T-helper 1 cell (primary cell): ENCODE data around the gene NLRP9.

ENCODE experiments used
- DNase-seq, 5 donors: peaks; one replicate each; pipeline ENCODE4 v3.0.0-alpha.2; 2012 to 2020

NLRP9 gene

GRCh38 chr19:55703790-55704215, 34.4 kb downstream of the NLRP9 start:
- DNase-seq = peak in 1 of 5 donors; percentile 27

DNA sequence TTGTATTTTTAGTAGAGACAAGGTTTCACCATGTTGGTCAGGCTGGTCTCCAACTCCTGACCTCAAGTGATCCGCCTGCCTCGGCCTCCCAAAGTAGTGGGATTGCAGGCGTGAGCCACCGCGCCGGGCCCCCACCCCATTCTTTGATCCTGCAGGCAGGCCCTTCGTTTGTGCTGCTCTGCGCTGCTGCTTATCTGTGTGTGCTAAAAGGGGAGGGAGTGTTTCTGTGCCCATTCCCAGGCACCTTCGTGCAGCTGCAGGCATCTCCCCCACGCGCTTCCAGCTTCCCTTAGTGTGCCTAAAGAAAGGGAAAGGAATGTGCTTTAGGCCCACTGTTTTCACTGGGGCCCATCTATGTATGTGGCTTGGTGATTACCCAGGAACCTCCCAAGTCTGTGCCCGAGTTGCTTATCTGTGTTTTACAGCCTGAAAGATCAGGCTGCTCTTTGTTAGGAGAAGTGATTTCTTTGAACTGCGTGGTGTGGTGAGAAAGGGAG, 36.0 kb downstream of the NLRP9 start:
- DNase-seq = no peak

GRCh38 chr19:55700813-55701212, 37.4 kb downstream of the NLRP9 start:
- no peak for DNase-seq

- no peak for DNase-seq
Measured at GRCh38 chr19:55699221-55699620, 39.0 kb downstream of the NLRP9 start.

DNA sequence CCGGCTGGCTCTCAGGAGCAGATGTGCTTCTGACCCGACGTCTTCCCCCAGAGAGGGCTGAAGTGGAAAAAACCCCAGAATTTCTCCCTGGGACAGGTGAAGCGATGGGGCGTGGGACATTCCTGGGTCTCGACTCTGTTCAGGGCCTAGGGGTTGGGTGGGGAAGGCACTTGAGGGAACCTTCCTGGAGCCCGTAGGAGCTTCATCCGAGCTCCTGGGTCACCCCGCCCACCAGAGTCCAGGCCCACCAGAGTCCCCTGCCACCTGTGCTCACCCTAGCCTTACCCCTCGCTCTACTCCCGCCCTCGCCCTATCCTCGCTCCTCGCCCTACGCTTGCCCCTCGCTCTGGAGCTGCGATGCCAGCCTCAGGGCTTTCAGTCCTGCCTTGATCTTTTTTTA, 39.9 kb downstream of the NLRP9 start:
- DNase-seq = no peak

- no peak for DNase-seq
Measured at GRCh38 chr19:55697698-55698097, 40.5 kb downstream of the NLRP9 start.

- DNase-seq = no peak
Measured at GRCh38 chr19:55697069-55697440, 41.1 kb downstream of the NLRP9 start.

DNA sequence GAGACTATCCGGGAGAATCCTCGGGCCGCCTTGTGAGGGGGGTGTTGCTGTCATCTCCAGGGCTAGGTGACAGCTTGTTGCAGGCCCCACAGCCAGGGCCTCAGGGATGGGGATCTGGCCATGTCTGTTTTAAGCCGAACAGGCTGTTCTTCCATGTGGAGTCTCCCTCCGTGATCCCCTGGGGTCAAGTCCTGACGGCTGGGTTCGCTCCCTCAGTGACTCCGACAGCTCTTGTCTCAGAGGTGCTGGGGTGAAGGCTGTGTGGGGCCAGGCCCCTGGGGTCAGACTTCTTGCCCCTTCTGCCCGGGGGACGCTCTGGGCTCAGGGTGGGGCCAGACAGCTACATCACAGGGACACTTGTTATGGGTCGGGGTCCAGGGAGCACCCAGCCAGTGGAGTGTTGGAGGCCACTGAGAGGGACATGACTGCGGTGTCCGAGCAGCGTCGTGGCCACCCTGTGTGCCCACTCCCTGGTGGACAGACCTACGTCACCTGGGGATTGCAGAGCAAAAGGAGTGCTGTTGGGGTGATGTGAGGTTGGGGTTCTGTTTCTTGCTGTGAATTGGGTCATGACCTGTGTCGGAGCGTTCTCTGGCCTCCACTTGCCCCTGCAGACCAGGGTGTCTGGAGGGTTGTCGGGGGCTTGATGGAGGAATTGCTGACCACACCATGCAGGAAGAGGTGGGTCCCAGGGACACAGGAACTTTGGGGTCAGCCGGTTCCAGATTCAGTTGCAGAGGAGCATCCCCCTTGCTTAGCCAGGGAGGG, 41.7 kb downstream of the NLRP9 start:
- no peak for DNase-seq

DNA sequence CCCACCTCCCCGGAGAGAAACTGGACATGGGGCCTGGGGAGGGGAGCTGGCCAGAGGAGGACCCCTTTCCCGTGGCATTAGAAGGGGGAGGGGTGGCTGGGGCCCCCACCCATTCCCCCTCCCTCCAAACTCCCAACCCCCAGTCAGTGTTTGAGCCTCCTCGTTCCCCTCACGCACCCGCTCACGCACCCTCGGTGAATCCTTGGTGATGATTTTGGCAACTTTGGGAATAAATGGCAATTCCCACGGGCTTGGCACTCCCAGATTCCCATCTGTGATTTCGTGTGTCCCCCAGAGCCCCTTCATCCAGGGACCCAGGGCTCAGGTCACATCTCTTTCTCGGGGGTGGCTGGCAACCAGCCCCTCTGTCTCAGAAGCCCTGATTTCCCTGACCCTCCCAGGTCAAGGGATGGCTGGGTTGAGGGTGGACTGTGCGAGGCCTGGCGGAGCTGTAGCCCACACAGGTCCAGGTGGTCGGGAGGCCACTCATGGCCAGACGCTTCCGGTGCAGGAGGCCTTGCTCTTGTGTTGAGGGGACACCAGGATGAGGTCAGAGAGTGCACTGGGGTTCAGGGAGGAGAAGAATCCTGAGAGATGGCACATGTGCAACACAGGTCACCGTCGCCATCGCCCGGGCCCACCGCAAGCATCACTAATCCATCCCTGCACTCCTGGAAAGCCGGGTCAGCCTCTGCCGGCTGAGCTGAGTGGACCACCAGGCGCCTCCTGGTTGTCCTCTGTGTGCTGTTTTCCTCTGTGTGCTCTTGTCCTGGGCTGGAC, 42.5 kb downstream of the NLRP9 start:
- DNase-seq = no peak

GRCh38 chr19:55694656-55695491, 43.3 kb downstream of the NLRP9 start:
- no peak for DNase-seq

- DNase-seq = no peak
Measured at GRCh38 chr19:55694241-55694655, 44.0 kb downstream of the NLRP9 start.

- DNase-seq = no peak
Measured at GRCh38 chr19:55693336-55693974, 44.7 kb downstream of the NLRP9 start.

DNA sequence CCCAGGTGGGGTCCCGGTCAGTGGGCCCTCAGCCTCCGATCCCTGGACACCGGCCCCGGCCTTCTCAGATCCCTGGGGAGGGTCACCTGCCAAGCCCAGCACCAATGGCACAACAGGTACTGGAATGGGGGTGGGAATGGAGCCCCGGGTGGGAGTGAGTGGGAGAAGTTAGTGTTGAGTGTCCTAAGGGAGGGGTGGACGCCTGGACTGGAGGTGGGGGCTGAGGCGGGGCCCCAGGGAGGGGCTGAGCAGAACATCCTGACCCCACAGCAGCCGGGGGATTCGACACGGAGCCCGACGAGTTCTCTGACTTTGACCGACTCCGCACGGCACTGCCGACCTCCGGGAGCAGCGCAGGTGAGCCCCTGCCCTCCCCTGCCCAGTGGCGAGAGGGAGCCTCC, 45.5 kb downstream of the NLRP9 start:
- DNase-seq = no peak

DNA sequence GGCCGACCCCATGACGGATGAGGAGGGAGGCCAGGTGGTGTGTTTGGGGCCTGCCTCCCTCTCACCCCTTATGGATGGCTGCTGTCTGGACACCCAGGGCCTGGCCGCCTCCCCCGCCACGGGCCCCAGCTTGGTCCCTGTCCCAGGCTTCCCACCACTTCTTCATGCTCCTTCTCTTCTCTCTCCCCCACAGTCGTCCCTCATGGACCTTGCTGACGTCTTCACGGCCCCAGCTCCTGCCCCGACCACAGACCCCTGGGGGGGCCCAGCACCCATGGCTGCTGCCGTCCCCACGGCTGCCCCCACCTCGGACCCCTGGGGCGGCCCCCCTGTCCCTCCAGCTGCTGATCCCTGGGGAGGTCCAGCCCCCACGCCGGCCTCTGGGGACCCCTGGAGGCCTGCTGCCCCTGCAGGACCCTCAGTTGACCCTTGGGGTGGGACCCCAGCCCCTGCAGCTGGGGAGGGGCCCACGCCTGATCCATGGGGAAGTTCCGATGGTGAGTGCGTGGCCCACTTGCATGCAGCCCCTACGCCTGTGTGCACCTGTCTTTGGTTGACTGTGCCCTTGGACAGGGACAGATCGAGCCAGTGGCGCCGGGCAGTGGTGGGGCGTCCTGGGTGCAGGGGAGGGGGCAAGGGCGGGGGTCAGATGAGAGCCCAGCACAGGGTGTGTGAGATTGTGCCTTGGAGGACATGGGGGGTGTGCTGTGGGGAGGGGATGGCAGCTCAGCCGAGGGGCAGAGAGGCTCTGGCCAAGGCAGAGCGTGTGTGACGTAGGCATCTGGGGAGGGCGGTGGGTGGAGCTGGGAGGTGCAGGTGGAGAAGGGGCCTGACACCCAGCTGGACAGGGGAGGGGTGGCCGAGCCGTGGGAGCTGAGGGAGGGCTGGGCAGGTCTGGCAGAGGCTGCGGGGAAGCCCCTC, 46.4 kb downstream of the NLRP9 start:
- no peak for DNase-seq

DNA sequence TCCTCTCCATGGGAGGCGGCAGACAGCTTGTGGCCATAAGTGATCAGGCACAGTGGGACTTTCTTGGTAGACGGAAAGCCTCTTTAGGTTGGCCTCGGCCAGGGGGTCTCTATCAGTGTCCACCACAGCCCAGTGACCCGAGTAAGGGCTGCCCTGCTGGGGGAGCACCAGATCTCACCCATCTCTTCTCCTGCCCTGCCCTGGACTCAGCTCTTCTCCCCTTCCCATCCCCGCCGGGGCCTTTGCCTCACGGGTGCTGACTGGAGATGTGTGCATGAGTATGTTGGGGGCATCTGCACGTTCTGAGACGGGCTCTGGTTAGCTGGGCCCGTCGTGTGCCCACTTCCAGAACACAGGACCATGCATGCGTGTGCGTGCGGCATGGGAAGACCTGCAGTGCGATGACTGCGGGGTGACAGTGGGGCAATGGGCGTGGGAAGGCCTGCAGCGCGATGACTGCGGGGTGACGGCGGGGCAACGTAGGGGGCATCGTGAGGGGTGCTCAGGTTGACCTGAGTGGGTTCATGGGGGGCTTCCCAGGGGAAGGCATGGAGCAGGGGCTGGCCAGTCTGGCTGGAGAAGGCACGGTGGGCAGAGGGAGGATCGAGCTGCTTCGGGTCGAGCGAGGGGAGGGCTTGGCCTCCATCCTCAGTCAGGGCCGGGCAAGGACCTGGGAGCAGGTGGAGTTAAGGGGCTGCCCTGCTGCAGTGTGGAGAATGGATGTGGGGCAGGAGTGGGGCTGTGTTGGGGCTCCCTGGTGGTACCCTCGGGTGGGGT, 47.2 kb downstream of the NLRP9 start:
- DNase-seq = no peak

DNA sequence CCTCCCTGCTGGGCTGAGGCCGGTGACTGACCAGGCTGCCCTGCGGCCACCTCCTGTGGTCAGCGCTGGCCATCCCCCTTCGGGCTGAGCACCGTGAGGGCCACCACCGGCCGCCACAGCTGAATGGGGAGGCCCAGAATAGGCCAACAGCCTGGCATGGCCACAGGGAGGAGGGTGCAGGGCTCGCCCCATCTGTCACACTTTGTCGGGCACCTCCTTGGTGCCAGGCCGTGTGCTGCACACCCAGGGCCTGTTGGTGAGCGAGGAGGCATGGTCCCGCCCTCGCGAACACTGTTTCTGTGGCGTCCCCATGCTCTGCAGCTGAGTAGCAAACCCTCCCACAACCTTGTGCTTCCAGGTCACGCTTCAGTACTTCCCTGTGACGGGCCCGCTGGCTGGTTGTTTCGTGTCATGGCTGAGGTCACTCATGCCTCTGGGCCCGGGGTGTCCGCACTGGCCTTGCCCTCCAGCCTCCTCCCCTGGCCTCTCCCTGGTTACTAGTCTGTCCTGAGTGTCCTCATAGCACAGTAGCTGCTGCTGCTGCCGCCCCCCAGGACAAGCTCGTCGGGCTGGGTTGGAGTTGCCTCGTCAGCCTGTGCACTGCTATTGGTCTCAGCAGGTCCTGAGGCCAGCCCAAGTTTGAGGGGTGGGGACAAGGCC, 48.0 kb downstream of the NLRP9 start:
- no peak for DNase-seq

DNA sequence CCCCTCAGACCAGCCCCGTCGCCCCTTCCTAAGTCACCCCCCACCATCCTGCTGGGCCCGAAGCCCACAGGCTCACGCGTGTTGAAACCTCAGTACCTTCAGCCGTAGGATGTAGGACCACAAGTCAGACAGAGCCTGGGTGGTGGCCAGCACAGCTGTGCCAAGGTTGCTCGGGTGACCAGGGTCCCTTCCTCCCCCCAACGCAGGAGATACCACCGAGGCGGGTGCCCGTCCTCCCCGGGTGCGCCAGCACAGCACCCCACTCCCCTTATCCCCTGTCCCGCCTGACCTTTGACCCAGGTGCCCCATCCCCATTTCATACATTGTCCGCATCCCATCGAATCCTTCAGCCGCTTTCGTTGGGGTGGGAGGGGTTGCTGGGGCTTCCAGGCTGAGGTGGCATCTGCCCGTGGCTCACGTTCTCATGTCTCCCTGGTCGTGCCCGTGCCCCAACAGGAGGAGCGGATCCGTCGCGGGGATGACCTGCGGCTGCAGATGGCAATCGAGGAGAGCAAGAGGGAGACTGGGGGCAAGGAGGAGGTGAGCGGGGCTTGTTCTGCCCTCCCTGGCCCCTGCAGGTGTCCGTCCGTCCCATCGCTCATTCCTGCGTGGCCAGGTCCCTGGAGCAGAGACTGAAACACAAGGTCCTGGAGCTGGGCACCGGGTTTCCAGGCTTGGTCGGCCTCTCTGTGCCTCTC, 48.6 kb downstream of the NLRP9 start:
- no peak for DNase-seq

GRCh38 chr19:55688422-55689218, 49.6 kb downstream of the NLRP9 start:
- no peak for DNase-seq
